ENCODE measurements around the gene ZNF808.
"Not testable (repeated sequence)": the region's sequence is repeated elsewhere in the genome, so short reads cannot be mapped to it uniquely, and the experiment has no call there.

Gene ZNF808

GRCh38 chr19:52590728-52591127, 63.3 kb downstream of the ZNF808 start:
- TF ChIP-seq, protein P1, sequence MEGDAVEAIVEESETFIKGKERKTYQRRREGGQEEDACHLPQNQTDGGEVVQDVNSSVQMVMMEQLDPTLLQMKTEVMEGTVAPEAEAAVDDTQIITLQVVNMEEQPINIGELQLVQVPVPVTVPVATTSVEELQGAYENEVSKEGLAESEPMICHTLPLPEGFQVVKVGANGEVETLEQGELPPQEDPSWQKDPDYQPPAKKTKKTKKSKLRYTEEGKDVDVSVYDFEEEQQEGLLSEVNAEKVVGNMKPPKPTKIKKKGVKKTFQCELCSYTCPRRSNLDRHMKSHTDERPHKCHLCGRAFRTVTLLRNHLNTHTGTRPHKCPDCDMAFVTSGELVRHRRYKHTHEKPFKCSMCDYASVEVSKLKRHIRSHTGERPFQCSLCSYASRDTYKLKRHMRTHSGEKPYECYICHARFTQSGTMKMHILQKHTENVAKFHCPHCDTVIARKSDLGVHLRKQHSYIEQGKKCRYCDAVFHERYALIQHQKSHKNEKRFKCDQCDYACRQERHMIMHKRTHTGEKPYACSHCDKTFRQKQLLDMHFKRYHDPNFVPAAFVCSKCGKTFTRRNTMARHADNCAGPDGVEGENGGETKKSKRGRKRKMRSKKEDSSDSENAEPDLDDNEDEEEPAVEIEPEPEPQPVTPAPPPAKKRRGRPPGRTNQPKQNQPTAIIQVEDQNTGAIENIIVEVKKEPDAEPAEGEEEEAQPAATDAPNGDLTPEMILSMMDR (IDR thresholded peaks at IDR 0.05) = no peak
- intact Hi-C loops (cut with DNase I; ENCODE audit: low total_unique reads) = no loop called here
- DNase-seq = no peak
- H3K36me3 ChIP-seq = peaks cover 33 to 90% (median 62%) of the 10 kb centered on the region in 3 donors
- H3K27ac ChIP-seq = no peak overlapping the region
- no peaks in the 10 kb centered on the region for H3K27me3 ChIP-seq
- H3K9me3 ChIP-seq = no peaks in the 10 kb centered on the region
- H3K4me3 ChIP-seq = no peak overlapping the region
- no peaks in the 10 kb centered on the region for H3K4me1 ChIP-seq

- H3K4me3 ChIP-seq = no peak overlapping the region
- H3K36me3 ChIP-seq = peaks cover 43 to 93% (median 64%) of the 10 kb centered on the region in 3 donors
- intact Hi-C loops (cut with DNase I; ENCODE audit: low total_unique reads) = no loop called here
- DNase-seq = no peak
- H3K4me1 ChIP-seq = no peaks in the 10 kb centered on the region
- no peaks in the 10 kb centered on the region for H3K9me3 ChIP-seq
- H3K27me3 ChIP-seq = no peaks in the 10 kb centered on the region
- TF ChIP-seq, protein P1 (IDR thresholded peaks at IDR 0.05) = no peak
- no peak overlapping the region for H3K27ac ChIP-seq
These were observed 64.8 kb downstream of the ZNF808 start for GRCh38 chr19:52592301-52592700.

DNA sequence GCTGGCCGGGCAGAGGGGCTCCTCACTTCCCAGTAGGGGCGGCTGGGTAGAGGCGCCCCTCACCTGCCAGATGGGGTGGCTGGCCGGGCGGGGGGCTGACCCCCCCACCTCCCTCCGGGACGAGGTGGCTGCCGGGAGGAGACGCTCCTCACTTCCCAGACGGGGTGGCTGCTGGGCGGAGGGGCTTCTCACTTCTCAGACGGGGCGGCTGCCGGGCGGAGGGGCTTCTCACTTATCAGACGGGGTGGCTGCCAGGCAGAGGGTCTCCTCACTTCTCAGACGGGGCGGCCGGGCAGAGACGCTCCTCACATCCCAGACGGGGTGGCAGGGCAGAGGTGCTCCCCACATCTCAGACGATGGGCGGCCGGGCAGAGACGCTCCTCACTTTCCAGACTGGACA, 66.0 kb downstream of the ZNF808 start:
- peaks cover 34 to 84% (median 55%) of the 10 kb centered on the region in 3 donors for H3K36me3 ChIP-seq
- intact Hi-C loops (cut with DNase I; ENCODE audit: low total_unique reads); H3K27ac ChIP-seq: not testable (repeated sequence)

GRCh38 chr19:52599241-52599640, 71.8 kb downstream of the ZNF808 start:
- TF ChIP-seq, protein P1 (IDR thresholded peaks at IDR 0.05) = no peak
- H3K4me1 ChIP-seq = peaks cover 0 to 32% (median 12%) of the 10 kb centered on the region in 4 donors
- peaks cover 15 to 30% (median 19%) of the 10 kb centered on the region in 3 donors for H3K36me3 ChIP-seq
- no peaks in the 10 kb centered on the region for H3K27me3 ChIP-seq
- DNase-seq = no peak
- H3K9me3 ChIP-seq = no peaks in the 10 kb centered on the region
- H3K27ac ChIP-seq = no peak overlapping the region
- H3K4me3 ChIP-seq = no peak overlapping the region
- intact Hi-C loops (cut with DNase I; ENCODE audit: low total_unique reads) = no loop called here

More for the DNA sequence above, 66.0 kb downstream of the ZNF808 start:
- H3K9me3 ChIP-seq, H3K27me3 ChIP-seq, DNase-seq, H3K4me3 ChIP-seq, H3K4me1 ChIP-seq: not testable (repeated sequence)

GRCh38 chr19:52600639-52601024, 73.2 kb downstream of the ZNF808 start:
- DNase-seq = peak in 1 of 2 donors; percentile 28
- TF ChIP-seq, protein P1 (IDR thresholded peaks at IDR 0.05) = no peak
- H3K4me3 ChIP-seq = peak overlapping the region; percentile 59 to 64
- peak overlapping the region; percentile 77 to 87 for H3K27ac ChIP-seq
- H3K9me3 ChIP-seq = no peaks in the 10 kb centered on the region
- intact Hi-C loops (cut with DNase I; ENCODE audit: low total_unique reads) = loop anchor here (5.0 kb wide), 1 partner anchor 37 kb away; the partner anchor contains the start of gene ZNF83
- peaks cover 0 to 32% (median 12%) of the 10 kb centered on the region in 4 donors for H3K4me1 ChIP-seq
- H3K27me3 ChIP-seq = no peaks in the 10 kb centered on the region
- H3K36me3 ChIP-seq = peaks cover 12 to 16% (median 15%) of the 10 kb centered on the region in 3 donors

DNA sequence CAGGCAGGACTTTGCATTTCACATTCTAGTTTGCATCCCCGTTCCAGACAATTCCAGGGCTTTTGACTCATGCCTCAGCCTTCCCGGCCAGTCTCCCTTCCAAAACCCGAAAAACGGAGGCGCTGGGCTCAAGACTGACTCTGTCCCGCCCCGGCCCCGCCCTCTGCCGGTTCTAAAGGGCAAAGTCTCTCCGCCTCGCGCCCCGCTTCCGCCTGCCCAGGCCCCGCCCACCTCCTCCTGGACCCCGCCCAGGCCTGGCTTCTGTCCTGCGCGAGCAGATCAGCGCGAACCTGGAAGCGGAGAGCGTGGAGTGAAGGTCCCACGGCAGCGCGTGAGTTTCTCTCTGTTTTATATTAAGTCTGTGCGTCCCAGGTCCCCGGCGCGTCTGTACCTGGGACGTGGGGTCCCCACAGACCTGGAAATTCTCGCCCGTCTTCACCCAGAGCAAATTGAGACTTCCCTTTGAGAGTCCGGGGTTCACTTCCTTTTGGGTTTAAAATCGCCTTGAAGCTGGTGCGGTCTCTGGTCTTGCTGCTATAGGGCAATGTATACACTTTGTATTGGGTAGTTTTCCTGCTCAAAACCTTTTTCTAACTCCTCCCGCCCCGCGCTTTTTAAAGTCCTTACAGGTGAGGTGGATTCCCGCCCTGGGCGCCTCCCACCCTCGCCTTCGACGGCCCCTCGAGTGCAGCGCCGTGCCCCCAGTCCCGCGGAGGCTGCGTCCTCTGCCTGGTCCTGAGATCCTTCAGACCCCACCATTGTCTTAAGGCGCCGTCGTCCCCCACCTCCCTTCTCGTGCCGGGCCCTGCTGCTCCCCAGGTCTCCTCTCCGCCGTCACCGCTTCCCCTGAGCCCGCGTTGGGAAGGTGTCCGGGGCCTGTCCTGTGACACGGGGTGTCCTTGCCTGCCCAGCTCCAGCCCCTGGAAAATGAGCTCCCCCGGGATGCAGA, 73.8 kb downstream of the ZNF808 start:
- H3K4me3 ChIP-seq = peak overlapping the region; percentile 59 to 64
- TF ChIP-seq, protein P1 (IDR thresholded peaks at IDR 0.05) = peak; percentile 26 to 36
- peaks cover 0 to 32% (median 12%) of the 10 kb centered on the region in 4 donors for H3K4me1 ChIP-seq
- H3K36me3 ChIP-seq = peaks cover 5 to 9% (median 9%) of the 10 kb centered on the region in 3 donors
- no peaks in the 10 kb centered on the region for H3K9me3 ChIP-seq
- H3K27ac ChIP-seq = peak overlapping the region; percentile 77 to 87
- intact Hi-C loops (cut with DNase I; ENCODE audit: low total_unique reads) = loop anchor here (5.0 kb wide), 1 partner anchor 36 kb away; the partner anchor contains the start of gene ZNF83
- no peaks in the 10 kb centered on the region for H3K27me3 ChIP-seq
- DNase-seq = peak; percentile 96 to 97

DNA sequence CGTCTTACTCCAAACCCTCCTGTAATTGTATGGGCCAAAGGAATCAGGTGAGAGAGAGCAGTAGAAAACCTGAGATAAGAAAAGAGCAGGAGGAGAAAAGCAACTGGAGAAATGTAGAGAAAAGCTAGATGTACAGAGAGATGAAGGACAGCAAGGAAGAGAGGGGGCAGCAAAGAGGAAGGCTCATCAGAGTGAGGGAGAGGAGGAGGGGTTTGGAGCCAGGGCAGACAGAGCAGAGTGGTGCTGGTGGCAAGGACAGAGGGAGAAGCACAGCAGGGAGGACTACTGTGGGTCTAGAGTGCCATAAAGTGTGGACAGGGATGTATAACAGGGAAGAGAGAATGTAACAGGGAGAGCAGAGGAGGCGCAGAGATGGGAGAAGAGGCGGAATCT, 74.5 kb downstream of the ZNF808 start:
- intact Hi-C loops (cut with DNase I; ENCODE audit: low total_unique reads) = loop anchor here (5.0 kb wide), 1 partner anchor 35 kb away; the partner anchor contains the start of gene ZNF83
- H3K9me3 ChIP-seq, DNase-seq, H3K36me3 ChIP-seq, H3K27me3 ChIP-seq: not testable (repeated sequence)
- H3K27ac ChIP-seq = peak overlapping the region; percentile 77 to 87
- peaks cover 0 to 32% (median 12%) of the 10 kb centered on the region in 4 donors for H3K4me1 ChIP-seq
- peak overlapping the region; percentile 59 to 64 for H3K4me3 ChIP-seq

All from tibial artery (tissue), 4 donors.